Measurements from ENCODE around the gene RTEL1.

The RTEL1 gene

GRCh38 chr20:63617092-63617875 is 40.8 kb upstream of the RTEL1 start:
- ChIA-PET CTCF (no interaction called here), POLR2A (interaction anchor here (1.1 kb wide), 1 partner anchor 10 kb away, joined by 3 read pairs; no protein-coding TSS in a partner anchor)
- DNase-seq (ENCODE audit: low read depth, low spot score): no peak
- TF ChIP-seq CTCF (IDR thresholded peaks at IDR 0.05; ENCODE audit: insufficient read depth, low read length, missing control alignments): no peak
- H3K4me3 ChIP-seq (ENCODE audit: low read depth, low read length): no peak overlapping the region

- TF ChIP-seq CTCF (IDR thresholded peaks at IDR 0.05; ENCODE audit: insufficient read depth, low read length, missing control alignments): no peak
- DNase-seq (ENCODE audit: low read depth, low spot score): no peak
- H3K4me3 ChIP-seq (ENCODE audit: low read depth, low read length): no peak overlapping the region
- CTCF ChIA-PET: no interaction called here
- POLR2A ChIA-PET: interaction anchor here (1.1 kb wide), 1 partner anchor 9 kb away, joined by 3 read pairs; no protein-coding TSS in a partner anchor
These were observed 40.2 kb upstream of the RTEL1 start for GRCh38 chr20:63617876-63618265.

GRCh38 chr20:63618291-63618980 is 39.7 kb upstream of the RTEL1 start:
- no peak for TF ChIP-seq CTCF (IDR thresholded peaks at IDR 0.05; ENCODE audit: insufficient read depth, low read length, missing control alignments)
- H3K4me3 ChIP-seq (ENCODE audit: low read depth, low read length): no peak overlapping the region
- CTCF ChIA-PET: interaction anchor here (1.0 kb wide), 1 partner anchor 355 kb away, joined by 3 read pairs; no protein-coding TSS in a partner anchor
- DNase-seq (ENCODE audit: low read depth, low spot score): no peak
- POLR2A ChIA-PET: no interaction called here

GRCh38 chr20:63619086-63619485 is 39.0 kb upstream of the RTEL1 start:
- no peak for TF ChIP-seq CTCF (IDR thresholded peaks at IDR 0.05; ENCODE audit: insufficient read depth, low read length, missing control alignments)
- POLR2A ChIA-PET: no interaction called here
- CTCF ChIA-PET: interaction anchor here (1.0 kb wide), 1 partner anchor 355 kb away, joined by 3 read pairs; no protein-coding TSS in a partner anchor
- no peak for DNase-seq (ENCODE audit: low read depth, low spot score)
- H3K4me3 ChIP-seq (ENCODE audit: low read depth, low read length): no peak overlapping the region

GRCh38 chr20:63619505-63619904 is 38.6 kb upstream of the RTEL1 start:
- CTCF ChIA-PET: no interaction called here
- no peak overlapping the region for H3K4me3 ChIP-seq (ENCODE audit: low read depth, low read length)
- DNase-seq (ENCODE audit: low read depth, low spot score): no peak
- TF ChIP-seq CTCF (IDR thresholded peaks at IDR 0.05; ENCODE audit: insufficient read depth, low read length, missing control alignments): no peak
- POLR2A ChIA-PET: no interaction called here

GRCh38 chr20:63620991-63621390 is 37.1 kb upstream of the RTEL1 start:
- no peak overlapping the region for H3K4me3 ChIP-seq (ENCODE audit: low read depth, low read length)
- no peak for TF ChIP-seq CTCF (IDR thresholded peaks at IDR 0.05; ENCODE audit: insufficient read depth, low read length, missing control alignments)
- no peak for DNase-seq (ENCODE audit: low read depth, low spot score)
- CTCF ChIA-PET: no interaction called here
- POLR2A ChIA-PET: interaction anchor here (0.7 kb wide), 1 partner anchor 92 kb away, joined by 4 read pairs; no protein-coding TSS in a partner anchor

Data from AG04449 (cell line).